ENCODE measurements around the gene CHMP5.

CHMP5 gene

DNA sequence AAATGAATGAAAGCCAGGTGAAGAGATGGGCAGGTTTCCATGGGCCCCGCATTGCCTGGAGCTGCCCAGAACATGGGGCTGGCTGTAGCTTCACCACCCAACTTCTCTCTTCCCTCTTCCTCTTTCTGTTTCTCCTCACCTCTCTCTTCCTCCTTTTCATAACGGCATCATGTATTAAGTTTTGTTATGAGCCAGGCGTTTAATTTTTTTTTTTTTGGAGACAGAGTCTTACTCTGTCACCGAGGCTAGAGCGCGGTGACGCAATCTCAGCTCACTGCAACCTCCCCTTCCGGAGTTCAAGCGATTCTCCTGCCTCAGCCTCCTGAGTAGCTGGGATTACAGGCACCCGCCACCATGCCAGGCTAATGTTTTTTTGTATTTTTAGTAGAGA lies 37.8 kb upstream of the CHMP5 start:
- DNase-seq (ENCODE audit: low read depth): no peak

DNA sequence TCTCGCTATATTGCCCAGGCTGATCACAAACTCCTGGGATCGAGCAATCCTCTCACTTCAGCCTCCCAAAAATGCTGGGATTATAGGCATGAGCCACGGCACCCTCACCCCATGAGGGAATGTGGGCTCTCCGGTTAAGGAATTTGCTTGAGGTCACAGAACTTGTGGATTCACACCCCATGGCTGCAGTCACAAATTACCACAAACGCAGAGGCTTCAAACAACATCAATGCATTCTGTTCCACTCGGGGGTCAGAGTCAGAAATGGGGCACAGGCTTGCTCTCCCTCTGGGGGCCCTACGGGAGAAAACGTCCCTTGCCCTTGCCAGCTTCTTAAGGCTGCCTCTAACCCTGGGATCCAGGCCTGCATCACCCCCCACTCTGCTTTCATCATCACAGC lies 37.1 kb upstream of the CHMP5 start:
- DNase-seq (ENCODE audit: low read depth): no peak
- no peak overlapping the region for H3K4me3 ChIP-seq (ENCODE audit: control insufficient read depth, low read depth, low read length)
- TF ChIP-seq CTCF (IDR thresholded peaks at IDR 0.05; ENCODE audit: control insufficient read depth, insufficient read depth, low read depth, low read length, missing control alignments): no peak

More for the DNA sequence above, 37.8 kb upstream of the CHMP5 start:
- no peak overlapping the region for H3K4me3 ChIP-seq (ENCODE audit: control insufficient read depth, low read depth, low read length)
- no peak for TF ChIP-seq CTCF (IDR thresholded peaks at IDR 0.05; ENCODE audit: control insufficient read depth, insufficient read depth, low read depth, low read length, missing control alignments)

GRCh38 chr9:33228606-33229005 lies 36.2 kb upstream of the CHMP5 start:
- no peak for DNase-seq (ENCODE audit: low read depth)
- no peak overlapping the region for H3K4me3 ChIP-seq (ENCODE audit: control insufficient read depth, low read depth, low read length)
- TF ChIP-seq CTCF (IDR thresholded peaks at IDR 0.05; ENCODE audit: control insufficient read depth, insufficient read depth, low read depth, low read length, missing control alignments): no peak

GRCh38 chr9:33229359-33230114 lies 35.3 kb upstream of the CHMP5 start:
- DNase-seq (ENCODE audit: low read depth): no peak
- no peak for TF ChIP-seq CTCF (IDR thresholded peaks at IDR 0.05; ENCODE audit: control insufficient read depth, insufficient read depth, low read depth, low read length, missing control alignments)
- no peak overlapping the region for H3K4me3 ChIP-seq (ENCODE audit: control insufficient read depth, low read depth, low read length)

GRCh38 chr9:33230756-33231622 lies 33.9 kb upstream of the CHMP5 start:
- H3K4me3 ChIP-seq (ENCODE audit: control insufficient read depth, low read depth, low read length): no peak overlapping the region
- no peak for DNase-seq (ENCODE audit: low read depth)
- TF ChIP-seq CTCF (IDR thresholded peaks at IDR 0.05; ENCODE audit: control insufficient read depth, insufficient read depth, low read depth, low read length, missing control alignments): no peak

DNA sequence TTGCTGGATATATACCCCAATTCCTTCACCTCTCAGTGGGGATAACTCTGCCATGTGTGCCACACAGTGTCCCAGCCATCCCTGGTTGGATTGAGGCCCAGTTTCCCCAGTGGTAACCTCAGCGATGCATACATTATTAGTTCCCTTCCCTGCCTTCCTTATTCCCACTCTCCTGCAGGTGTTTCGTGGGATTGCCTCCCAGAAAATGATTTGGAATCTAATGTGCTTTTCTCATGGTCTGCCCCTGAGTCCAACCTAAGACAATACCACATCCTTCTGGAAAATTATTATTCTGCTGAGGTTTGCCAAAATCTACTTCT lies 33.3 kb upstream of the CHMP5 start:
- DNase-seq (ENCODE audit: low read depth): no peak
- TF ChIP-seq CTCF (IDR thresholded peaks at IDR 0.05; ENCODE audit: control insufficient read depth, insufficient read depth, low read depth, low read length, missing control alignments): no peak
- H3K4me3 ChIP-seq (ENCODE audit: control insufficient read depth, low read depth, low read length): no peak overlapping the region

Measured in AG09309 (cell line).